B cell (primary cell): ENCODE measurements around the gene NAP1L5.

Experiments
- CTCF ChIP-seq: fragments of 200-600 bp; IDR thresholded peaks from one replicate; pipeline ENCODE4 v1.8.0; 2022; ENCODE audit warnings: antibody characterized with exemption, mild to moderate bottlenecking
- EZH2 ChIP-seq: IDR thresholded peaks from 2 replicates; pipeline ENCODE4 v1.6.1; 2012; ENCODE audit warnings: borderline replicate concordance, low read depth, mild to moderate bottlenecking, moderate library complexity, low read length; ENCODE audit not compliant: insufficient read depth, poor library complexity, severe bottlenecking

GRCh38 chr4:88737307-88737941, 39.8 kb upstream of the NAP1L5 start:
- no peak for TF ChIP-seq CTCF
- TF ChIP-seq EZH2 = no peak
